Erythroblast (primary cell): Measurements from ENCODE around the gene ARHGAP24.
"Not testable (repeated sequence)": the region's sequence is repeated elsewhere in the genome, so short reads cannot be mapped to it uniquely, and the experiment has no call there.

Experiments
- DNase-seq, 2 experiments: peaks; one replicate each; lab custom pipeline; 2025; lab: John Stamatoyannopoulos, UW
- GATA1 ChIP-seq: IDR thresholded peaks from 2 replicates; pipeline ENCODE4 v1.6.1; 2011; ENCODE audit warnings: low read depth, mild to moderate bottlenecking, control low read depth, low read length, moderate library complexity
- POLR2A ChIP-seq: IDR thresholded peaks from 2 replicates; pipeline ENCODE4 v1.6.1; 2011; ENCODE audit warnings: mild to moderate bottlenecking, low read length

Gene ARHGAP24

DNA sequence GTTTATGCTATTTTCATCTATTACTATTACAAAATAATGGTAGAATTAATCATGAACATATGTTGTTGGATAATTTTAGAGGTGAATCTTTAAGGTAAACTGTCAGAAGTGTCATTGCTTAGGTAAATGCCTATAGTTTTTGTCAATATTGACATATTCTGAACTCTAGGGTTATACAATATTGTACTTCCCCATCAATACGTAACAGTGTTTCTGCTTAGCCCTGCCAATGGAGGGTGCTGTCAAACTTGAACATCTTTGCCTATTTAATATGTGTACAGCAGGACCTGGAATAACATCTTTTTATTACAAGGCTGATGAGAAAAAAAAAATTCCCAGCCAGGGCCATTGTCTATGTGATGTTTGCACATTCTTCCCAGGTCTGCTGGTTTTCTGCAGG is 40.8 kb downstream of the ARHGAP24 start:
- TF ChIP-seq GATA1 (no peak), POLR2A (no peak)
- no peak for DNase-seq

DNA sequence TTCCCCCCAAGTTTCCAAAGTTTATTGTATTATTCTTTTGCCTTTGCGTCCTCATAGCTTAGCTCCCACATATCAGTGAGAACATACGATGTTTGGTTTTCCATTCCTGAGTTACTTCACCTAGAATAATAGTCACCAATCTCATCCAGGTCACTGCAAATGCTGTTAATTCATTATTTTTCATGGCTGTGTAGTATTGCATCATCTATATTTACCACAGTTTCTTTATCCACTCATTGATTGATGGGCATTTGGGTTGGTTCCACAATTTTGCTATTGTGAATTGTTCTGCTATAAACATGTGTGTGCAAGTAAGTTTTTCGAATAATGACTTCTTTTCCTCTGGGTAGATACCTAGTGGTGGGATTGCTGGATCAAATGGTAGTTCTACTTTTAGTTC is 43.6 kb downstream of the ARHGAP24 start:
- DNase-seq = not testable (repeated sequence)

DNA sequence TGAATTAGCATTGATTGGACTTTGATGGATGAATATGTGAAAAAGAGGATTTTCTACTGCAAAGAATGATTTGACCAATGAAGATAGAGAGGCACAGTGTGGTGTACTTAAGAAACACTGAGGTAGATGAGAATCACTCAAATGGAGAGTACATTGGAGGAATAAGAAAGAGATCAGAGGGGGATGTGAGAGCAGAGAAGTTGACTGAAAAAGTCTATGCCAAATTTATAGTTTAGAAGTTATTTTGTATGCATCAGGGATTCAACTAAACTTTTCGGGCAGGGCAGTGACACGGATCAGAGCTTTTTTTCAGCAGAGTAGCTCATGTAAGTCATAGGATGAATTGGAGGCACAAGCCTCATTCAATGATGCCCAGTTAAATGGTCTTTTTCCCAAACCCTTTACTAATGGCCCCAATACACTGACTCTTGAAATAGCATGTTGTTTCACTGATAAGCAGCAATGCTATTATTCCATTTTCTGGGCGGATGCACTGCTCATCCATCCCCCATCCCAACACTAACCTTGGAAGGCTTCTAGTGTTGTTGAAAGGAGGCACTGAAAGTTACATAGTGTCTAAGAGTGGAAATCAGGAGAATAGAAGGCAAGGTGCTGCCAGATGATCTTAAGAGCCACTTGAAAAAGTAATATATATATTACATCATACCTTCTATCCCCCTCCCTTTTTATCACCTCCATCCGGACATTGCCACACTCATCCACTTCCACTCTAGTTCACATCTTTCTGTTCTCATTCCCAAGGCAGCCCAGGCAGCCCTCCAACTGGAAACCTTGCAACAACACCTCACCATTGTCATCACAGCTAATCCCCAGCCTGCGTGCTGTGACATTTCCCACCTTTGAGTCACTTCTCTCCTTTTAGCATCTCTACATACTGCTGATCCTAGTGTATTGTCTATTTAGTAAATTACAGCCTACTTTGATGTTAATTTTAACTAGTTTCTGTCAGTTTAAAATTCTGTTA is 46.1 kb downstream of the ARHGAP24 start:
- no peak for DNase-seq
- TF ChIP-seq GATA1 = no peak
- no peak for TF ChIP-seq POLR2A

DNA sequence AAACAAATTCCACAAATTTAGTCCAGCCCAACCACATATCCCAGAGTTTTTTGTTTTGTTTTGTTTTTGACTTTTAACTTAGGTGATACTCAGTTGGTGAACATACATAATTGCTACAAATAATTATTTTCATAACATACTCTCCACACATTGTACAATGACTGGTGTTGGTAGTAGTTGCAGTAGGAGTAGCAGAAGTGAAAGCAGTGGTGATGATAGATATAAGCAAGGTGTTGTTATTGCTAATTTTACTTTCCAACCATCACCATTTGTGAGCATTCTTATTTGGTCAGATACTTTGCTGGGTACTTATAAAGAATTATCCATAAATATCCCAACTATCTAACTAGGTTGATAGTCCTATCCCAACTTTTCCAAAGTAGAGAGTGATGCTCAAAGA is 47.3 kb downstream of the ARHGAP24 start:
- TF ChIP-seq GATA1 = no peak
- no peak for TF ChIP-seq POLR2A
- no peak for DNase-seq

DNA sequence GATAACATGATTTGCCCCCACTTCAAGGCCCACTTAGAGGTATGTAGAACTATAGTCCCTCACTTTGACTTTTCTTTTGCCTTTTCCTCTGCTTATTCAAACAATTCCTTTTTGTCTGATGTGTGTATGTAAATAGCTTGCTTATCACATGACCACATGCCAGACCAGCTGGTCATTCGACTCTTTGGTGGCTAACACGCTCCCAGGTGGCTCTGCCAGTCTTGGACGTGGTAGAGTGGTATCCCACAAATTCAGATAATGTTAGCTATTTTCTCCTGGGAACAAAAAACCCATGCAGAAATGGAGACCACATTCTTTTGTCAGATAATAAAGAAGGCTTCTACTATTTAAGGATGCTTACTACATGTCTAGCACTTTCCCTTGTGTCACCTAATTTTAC is 47.9 kb downstream of the ARHGAP24 start:
- DNase-seq = no peak
- TF ChIP-seq POLR2A (no peak), GATA1 (no peak)

DNA sequence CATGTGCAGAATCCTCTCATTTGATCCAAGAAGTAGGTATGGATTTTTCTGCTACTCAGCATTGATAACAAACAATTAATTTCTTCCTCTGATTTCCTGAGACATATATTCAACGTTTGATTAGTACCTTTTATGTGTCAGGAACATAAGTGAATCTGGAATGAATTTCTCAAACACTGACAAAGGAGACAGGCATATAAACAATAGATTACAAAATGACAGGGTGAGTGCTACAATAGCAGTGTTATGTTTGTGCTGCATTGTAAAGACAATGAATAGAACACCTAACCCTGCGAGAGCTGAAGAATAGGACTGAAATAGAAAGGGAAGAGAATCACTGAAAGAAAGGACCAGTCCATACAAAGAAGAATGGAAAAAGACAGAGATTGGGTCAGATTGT is 52.9 kb downstream of the ARHGAP24 start:
- no peak for DNase-seq
- TF ChIP-seq POLR2A = no peak
- TF ChIP-seq GATA1 = no peak

DNA sequence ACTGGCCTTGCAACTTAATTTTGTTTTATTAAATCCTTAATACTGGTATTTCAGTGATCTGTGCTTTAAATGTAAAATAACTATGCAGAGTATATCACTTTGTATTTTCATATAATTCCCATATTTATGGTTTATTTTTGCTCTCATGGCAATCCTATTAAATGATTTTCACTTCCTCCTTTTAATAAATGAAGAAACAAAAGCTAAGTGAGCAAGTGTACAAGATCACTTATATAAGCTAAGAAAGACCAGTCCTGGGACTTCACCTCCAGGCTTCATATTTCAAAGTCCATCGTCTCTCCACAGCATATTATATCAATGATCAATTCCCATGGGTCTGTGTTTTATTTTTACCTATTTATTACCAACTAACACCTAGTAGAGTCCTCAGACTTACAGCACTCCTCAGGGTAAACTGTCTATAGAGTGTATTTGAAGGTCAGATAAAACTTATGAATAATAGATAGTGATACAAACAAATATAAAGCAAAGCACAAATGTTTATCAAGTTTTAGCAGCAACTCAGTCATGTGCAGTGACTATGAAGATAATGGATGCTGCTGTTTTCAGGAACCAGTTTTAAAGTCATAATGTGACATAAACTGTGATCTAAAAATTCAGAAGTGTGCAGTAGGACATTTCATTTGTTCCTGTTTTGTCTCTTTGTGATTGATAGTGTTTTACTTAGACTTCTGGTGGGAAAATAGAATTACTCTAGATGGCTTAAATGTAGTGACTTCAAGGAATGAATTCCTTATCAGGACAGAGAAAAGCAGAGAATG is 56.8 kb downstream of the ARHGAP24 start:
- no peak for TF ChIP-seq POLR2A
- TF ChIP-seq GATA1 = no peak
- DNase-seq = no peak

DNA sequence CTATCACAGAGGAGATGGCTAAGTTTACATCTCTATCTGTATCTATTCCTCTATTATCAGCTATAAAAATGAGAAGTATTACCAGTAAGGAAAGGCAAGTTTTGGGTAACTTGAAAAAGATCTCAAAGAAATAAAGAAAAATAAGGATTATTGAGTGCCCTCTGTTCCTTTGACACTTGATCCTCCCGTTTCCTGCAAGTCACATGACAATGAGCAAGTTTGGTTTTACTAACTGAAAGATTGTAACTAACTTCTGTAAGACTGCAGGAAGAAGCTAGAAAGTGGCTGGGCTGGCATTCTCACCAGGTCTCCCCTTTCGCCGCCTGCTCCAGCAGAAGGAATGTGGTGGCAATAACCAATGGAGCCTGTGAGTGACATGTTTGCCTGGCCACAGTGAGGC is 59.2 kb downstream of the ARHGAP24 start:
- TF ChIP-seq POLR2A = no peak
- TF ChIP-seq GATA1 = no peak
- no peak for DNase-seq

DNA sequence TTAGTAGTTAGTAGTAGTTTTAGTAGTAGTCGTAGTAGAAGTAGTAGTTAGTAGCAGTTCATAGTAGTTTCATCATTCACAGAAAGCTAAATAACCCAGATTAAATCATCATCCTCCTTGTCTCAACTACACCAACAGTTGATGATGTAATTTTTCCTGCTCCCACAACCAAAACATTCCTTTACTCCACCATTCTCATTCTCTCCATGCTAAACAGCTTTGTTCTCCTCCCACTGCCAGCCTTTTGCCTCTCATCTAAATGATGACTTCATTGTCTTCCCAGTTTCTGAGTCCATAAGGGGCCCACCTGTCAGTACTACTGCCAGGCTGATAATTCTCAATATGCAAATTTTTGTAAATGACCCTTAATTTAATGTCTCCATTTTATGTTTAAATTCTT is 68.9 kb downstream of the ARHGAP24 start:
- TF ChIP-seq POLR2A = no peak
- TF ChIP-seq GATA1 = no peak
- DNase-seq = no peak

DNA sequence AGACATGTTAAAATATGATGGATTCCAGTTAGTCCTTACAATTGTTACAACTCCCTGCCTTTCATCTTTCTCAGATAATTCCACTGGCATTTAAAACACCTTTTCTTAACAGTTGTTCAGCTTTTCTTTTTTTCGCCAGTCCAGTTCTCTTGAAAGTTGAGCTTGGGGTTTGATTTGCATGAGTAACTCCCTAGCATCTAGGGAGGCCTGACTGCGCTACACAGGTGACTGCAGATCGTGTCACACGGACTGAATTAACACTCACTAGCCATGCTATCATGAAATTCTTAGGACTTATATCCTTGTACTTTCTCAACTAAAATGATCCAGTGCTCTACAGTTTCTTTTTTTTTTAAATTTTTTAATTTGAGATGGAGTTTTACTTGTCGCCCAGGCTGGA is 69.8 kb downstream of the ARHGAP24 start:
- DNase-seq = no peak
- TF ChIP-seq POLR2A (no peak), GATA1 (no peak)

DNA sequence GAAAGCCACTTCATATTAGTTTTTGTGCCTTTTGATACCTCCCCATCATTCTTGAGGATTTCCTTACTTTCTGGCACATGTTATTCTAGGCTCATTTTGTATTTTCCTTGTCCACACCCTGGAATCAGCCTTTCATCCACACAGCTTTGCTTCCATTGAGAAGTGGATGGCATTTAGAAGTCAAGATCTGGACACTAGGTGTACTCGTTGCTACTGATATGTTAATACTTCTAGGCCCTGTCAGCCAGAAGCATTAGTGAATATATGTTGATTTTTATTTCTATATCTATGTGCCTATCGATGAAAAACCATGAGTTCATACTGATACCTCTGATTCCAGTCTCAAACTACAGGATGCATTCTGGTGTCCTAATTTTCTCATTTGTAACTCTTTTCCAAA is 73.2 kb downstream of the ARHGAP24 start:
- no peak for TF ChIP-seq GATA1
- TF ChIP-seq POLR2A = no peak
- DNase-seq = no peak

DNA sequence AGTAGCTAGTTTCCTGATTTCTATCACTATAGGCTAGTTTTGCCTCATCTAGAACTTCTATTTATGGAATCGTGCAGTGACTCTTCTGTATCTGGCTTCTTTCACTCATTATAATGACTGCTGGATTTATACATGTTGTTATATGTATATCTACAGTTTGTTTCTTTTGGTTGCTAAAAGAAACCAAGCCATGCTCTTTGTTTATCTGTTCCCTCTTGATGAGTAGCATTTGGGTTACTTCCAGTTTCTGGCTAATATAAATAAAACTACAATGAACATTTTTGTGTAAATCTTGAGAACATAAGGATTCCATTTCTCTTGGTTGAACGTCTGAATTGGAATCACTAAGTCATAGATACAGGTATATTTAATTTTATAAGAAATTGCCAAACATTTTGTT is 73.9 kb downstream of the ARHGAP24 start:
- no peak for DNase-seq
- no peak for TF ChIP-seq POLR2A
- TF ChIP-seq GATA1 = no peak

DNA sequence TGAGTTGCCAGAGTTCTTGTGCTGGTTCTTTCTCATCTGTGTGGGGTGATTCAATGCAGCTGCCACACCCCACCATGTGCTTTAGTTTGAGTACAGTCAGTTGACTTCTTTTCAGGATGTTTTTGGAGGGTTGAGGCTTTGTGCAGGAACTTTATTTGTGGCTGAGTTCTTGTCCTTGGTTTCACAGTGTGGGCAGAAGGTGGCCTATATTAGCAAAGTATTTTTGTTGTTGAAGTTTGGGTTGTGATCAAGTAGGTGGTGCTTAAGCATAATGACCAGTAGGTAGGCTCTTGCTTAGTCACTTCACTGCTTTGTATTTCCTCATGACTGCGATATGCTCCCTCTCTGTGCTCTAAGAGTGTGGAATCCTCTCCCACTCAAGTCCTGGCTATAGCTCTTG is 80.3 kb downstream of the ARHGAP24 start:
- TF ChIP-seq GATA1 = no peak
- TF ChIP-seq POLR2A = no peak
- no peak for DNase-seq

DNA sequence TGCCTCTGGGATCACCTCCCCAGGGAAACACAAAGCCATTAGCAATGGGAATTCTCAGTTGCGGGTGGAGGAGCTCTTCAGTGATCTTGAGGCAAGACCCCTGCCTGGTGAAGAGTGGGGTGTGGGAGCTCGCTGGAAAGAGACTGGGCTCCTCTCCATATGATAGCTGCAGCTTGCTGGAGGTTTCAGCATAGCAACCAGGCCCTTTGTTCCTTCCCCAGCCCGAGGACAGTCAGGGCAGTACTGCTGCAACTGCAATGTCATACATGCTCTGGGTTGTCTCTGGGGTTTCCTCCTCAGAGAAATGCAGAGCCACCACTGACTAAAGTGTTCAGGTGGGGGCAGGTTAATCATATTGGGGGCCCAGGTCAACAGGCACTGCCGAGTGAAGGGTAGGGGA is 81.3 kb downstream of the ARHGAP24 start:
- no peak for DNase-seq
- TF ChIP-seq POLR2A = no peak
- TF ChIP-seq GATA1 = no peak
